Stimulated activated CD8-positive, alpha-beta memory T cell treated with anti-CD3 and anti-CD28 coated beads, Interleukin-12 subunit alpha, Interleukin-12 subunit beta, amount 100 ng/mL, for 24 hours (primary cell): ENCODE data around the gene SDC4.

ENCODE experiments used
- DNase-seq: peaks from one replicate; pipeline ENCODE4 v3.0.0-alpha.2; 2020; ENCODE audit errors: extremely low read depth

The SDC4 gene

DNA sequence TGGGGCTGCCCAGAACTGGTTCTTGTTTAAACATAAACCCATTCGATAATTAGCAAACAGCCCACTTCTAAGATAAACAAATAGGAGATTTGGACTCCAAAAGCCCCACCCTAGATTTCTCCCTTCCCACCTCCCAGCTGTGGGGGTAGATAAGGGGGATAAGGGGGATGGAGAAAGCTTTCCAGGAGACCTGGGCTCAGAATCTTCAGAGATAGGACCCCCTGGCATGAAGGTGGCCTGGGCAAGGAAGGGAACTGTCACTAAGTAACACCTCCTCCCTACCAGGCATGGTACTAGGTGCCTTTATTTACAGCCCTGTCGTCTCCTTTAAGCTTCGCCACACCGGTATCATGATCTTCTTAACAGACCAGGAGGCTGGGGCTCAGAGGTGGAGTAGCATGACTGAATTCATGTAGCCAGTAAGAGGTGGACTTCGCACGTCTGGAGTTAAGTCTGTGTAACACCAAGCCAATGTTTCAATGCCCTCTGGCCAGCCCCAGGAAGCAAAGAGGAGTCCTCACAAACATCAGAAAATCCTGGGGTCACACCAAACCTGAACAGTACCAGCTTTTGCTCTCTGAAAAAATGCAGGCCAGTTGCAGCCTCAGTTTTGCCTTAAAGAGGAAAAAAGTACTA, 4.6 kb downstream of the SDC4 start:
- DNase-seq: no peak

DNA sequence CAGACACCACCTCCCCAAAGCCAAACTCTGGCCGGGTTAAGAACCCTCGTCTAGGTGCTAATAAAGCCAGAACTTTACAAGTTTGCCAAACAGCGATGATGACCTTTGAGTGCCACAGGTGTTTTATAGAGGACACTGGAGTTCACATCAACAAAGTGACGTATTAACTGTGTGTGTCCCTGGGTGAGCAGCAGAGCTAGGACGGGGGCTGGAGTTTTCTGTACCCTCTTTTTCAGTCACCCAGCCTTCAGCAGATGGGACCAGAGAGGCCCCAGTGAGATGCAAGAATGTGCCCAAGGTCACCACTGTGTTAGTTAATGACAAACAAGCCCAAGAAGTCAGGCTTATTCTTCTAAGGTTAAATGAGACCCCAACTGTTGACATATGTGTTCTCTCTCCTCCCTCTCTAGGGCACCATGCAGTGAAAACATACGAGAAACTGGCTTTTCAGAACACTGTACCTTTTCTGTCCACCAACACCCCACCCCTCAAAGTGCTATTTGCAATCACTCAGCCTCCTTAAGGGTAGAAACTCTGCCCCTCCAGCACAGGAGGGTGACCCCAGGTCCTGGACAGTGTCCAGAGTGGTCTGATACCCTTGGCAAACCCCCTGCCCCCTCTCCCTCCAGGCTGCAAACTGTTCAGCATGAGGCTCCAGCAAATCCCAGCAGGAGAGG, 5.2 kb downstream of the SDC4 start:
- DNase-seq: no peak

DNA sequence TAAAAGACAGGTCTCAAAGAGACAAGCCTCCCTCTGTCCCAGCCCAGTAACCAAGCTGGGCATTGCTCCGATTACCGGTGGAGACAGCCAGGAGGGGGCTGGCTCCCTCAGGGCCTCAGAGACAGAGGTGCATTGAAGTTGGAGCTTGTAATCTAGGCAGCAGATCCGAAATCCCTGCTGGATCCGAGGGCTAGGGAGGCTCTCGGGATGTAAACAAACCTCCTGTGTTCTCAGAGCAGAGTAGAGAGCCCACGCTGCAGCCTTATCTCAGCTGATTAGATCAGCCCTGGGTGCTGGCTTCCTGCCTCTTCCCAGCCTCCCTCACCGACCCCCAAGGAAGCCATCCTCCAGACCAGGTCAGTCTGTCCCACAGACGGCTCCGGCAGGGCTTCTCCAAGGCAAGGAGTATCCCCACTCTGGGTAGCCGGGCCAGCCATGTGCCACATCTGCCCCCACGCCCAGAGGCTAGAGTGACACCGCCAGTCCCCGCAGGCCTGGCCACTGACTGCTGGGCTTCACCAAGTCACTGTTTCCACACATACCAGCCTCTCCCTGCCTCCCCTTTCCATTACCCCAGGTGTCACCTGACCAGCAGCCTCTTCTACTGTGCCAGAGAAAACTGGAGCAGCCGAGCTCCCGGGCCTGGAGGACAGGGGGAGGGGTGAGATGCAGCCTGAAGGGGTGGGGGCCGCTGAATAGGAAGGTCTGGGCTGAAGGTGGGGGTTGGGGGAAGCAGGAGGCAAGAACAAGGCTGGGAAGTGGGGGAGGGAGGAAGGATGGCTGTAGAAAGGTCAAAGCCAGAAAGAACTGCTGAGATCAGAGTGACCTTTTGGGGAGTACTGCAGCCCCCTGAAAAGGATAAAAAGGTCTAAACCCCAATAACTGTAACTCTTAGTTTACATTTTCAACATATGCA, 6.0 kb downstream of the SDC4 start:
- DNase-seq: no peak

DNA sequence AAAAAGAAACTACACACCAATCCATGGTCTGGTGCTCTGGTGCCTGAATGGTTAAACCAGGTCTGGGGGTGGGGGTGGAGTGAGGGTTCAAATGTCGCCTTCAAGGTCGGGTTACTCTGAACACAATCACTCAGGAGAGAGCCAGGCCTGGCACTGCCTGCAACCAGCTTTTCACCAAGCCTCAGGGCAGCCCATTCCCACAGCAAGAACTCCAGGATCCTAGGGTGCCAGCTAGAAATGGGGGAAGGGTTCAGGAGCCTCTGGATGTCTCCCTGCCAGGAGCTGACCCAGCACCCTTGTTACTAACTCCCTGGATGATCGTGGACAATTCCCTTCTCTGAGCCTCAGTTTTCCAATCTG, 6.7 kb downstream of the SDC4 start:
- DNase-seq: no peak

DNA sequence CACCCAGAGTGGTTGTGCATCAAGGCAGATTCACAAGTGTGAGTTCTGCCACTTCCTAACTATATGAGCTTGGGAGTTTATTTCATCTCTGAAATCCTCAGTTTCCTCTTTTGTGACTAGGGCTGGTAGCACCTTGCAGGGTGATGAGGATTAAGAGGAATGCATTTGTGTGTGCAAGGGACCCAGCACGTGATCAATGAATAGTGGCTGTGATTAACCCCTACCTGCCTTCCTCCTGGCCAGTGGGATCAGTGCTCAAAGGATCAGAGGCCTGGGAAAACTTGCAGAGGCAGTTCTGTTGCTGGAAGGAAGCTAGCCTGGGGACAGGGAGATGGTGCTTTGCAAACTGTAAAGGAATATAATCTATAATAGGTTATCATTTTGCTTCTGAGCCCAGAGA, 7.3 kb downstream of the SDC4 start:
- DNase-seq: no peak

DNA sequence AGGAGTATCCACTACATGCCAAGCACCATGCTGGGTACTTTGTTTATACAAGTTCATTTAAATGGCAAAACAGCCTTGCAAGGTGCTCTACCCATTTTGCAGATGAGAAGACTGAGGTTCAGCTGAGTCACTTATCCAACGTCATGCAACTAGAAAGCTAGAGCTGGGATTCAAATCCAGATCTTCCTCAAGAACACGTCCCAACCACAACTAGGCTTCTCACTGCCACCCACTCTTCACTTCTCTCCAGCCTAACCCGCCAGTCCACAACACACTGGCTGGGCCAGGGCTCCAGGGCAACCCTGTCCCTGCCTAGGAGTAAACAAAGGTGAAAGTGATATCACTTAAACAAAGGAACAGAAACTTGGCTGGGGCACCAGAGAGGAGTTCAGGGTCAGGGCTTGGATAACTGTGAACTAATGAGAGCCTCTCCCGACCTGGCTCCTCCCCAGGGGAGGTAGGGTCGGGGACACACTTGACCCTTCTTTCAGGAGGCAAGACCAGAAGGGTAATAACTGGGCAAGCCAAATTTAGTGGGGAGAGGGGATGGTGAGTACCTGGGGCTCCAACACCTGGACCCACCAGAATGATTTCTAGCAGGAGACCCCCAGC, 7.9 kb downstream of the SDC4 start:
- DNase-seq: no peak

DNA sequence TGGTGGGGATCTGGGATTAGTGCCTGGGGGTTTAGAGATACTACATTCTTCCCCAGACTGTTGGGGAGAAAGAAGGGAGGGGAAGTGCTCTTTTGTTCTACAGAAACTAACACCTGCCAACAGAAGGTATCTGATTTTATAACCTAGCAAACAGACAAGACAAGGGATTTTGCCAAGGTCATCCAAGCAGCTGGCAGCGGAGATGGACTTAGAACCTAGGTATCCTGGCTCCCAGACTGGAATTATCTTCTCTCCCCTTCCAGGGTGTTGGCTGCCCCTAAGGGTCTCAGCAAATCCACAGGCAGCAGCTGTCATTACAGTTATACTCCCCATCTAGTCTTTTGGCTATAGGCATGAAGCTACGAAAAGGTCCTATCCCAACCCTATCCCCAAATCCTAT, 8.4 kb downstream of the SDC4 start:
- no peak for DNase-seq

DNA sequence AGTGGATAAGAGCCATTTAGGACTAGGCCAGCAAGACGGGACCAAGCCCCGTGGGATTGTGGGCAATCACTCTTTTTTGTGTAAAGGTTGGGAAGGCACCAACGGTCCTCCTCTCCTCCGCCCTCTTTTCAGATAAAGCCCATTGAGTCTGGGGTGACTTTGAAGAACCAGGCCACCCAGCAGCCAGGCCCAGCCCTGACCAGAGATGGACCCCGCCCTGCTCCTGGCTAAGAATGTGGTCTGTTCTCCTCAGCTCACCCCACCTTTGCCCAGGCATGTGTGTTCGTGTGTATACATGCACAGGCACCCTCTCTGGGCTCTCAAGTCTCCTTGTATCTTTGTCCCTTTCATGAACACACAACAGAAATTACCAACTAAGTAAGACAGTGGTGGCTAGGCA, 9.1 kb downstream of the SDC4 start:
- DNase-seq: no peak

DNA sequence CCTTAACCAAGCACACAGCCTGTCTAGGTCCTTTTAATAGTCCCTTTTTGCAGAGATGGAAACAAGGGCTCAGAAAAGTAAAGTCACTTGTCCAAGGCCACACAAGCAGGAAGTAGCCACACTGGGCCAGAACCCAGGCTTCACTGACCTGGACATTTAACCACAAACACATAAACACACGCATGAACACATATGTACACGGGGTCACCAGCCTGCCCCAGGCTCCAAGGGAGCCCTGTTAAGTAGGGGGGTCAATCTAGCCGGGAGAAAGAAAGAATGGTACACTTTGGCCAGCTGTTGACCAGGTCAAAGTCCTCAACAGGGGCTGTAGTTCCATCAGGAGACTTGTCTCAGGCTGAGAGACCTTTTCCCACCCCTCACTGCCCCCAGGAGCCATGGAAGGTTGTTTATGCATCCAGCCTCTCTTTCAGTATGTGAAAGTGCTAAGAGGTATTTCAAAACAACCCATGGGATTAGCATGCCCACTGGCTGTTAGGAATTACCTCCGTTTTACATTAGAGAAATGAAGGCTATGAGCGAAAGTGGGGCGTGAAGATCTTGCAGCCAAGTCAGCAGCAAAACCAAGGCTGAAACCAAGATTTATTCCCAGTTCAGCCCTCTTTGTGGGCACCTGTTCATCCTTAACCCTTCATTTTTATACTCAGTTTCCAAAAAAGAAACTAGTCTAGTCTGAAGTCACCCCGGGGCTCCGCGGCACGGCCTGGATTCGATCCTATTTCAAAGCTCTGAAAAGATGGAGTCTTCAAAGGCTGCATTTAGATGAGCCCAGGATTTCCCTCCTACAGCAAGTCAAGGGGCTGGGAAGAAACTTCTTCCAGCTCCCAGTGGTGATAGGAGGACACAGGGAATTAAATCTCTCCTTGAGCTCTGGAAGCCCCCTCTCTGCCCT, 9.8 kb downstream of the SDC4 start:
- no peak for DNase-seq

DNA sequence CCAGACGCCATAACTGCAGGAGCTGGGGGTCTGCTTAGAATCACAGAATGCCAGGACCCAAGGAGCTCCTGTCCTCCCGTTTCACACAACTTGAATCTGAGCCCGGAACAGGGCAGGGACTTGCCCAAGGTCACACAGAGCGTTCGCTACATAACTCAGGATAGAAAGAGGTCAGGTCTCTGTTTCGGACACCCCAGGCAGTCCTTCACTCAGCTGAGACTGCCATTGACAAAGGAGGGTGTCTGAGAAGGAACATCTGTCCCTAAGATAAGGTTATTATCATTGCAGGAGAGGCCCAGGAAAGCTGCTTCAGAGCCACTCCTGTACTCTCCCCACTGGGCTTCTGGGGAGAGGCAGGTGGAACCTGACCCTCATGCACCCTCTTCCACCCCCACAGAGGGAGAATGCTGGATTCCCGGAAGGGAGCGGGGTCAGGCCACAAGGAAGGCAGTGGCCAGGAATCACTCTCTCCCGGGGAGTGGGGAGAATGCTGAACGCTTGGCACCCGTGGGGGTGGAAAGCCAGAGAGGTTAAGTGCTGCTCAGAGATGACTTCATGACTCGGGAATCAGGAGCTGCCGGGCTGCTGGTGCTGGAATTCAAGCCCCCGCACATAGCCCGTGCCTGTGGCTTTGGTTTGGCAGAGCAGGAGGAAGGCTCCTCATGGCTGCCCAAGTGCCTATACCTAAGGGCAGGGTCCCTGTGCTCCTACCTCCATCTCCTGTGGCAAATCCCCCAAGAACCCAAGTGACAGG, 10.7 kb downstream of the SDC4 start:
- no peak for DNase-seq

DNA sequence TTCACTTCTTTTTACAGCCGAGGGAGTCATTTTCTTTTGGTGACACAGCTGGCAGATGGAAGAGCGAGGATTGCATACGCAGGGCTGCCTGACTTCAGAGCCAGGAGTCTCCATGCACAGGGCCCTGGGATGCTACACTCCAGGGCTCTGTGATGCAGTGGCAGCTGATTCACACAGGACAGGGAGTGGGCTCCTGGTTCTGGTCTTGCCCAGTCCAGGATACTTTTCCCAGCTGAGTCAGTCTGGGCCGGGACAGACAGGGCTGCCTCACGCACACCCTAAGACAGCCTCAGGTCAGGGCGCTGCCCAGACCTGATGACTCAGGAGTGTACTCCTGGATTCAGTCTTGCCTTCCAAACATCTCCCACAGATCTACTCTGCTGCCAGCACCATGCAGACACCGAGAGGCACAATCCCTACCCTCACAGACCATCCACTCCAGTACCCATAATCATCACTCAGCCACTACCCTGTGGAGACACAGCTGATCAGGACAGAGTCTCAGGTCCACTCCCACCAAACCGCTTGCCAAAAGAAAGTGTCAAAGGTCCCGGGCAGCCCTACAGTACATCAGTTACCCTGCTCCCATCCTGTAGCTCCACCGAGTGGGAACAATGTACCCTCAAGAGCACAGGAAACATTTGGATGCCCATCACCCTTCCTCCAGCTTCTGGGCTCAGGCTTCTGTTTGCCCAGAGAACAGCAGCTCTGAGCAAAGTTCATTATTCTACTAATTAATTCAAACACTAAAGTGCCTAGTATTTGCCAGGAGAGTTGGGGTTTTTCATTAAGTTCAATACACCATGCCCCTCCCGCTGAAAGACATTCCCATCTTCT, 11.5 kb downstream of the SDC4 start:
- DNase-seq: no peak

DNA sequence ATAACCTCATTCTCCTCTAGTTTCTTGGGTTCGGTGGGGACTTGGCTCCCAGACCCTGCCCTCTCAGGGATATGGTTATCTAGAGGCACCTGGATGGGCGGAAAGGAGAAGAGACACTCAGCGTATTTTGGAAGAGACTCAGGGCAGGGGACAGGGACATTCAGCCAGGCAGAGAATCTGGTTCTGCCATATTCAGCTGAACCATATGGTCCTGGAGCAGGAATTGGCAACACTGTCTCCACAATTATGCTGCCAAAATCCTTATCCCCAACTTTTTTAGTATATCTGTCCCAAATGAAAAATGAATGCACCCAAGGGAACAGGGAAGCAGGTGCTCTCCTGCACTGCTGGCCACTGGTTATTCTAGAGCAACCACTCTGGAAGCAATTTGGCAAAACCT, 17.7 kb downstream of the SDC4 start:
- DNase-seq: no peak

DNA sequence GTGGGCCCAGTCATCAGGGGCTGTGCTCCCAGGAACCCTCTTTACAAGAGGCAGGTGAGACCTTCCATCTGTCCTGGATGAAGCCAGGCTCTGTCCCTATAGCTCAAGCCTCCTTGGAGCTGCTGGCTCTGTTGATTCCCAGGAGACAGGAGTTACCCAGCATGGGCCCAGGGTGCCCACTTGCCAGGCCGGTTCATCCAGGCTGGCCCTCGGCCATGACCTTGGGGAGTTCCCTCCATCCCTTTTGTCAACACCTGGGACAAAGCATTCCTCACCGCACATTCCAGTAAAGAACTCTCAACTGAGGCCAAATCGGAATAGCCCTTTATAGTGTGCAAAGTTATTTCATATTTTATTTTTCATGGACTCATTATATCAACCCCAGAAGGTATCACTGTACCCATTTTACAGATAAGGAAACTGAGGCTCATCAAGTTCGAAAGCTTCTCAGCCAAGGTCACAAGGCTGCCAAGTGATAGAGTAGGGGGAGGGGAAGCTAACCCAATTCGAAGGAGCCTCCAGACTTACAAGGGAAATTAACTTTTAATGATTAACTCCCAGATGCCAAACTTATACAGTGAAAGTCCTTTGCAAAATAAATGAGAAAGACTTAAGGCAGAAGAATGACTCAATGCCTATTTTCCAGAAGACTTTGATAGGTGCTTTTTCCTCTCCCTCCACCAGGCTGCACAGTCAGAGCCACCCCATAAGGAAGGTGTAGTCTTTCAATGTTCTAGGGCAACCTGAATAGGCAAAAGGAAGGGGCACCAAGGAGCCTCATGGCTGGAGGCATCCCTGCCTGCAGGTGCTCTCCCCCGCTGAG, 18.5 kb downstream of the SDC4 start:
- DNase-seq: no peak

DNA sequence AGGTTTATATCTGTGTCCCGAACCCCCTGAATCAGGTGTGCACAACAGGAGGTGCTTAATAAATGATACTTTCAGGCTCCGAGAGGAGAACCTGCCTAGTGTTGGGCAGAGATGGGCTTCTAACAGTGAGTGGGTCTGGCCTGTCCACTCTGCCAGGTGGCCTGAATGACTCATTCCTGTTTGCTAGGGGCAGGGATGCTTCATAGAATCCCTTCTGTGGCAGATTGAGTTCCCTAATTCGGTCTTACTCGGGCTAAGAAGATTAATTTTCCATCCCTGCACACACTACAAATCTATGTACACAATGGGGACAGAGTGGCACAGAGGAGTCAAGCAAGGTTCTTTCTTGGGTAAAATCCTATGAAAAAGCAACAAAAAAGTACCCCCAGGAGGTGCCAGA, 19.8 kb downstream of the SDC4 start:
- DNase-seq: no peak

DNA sequence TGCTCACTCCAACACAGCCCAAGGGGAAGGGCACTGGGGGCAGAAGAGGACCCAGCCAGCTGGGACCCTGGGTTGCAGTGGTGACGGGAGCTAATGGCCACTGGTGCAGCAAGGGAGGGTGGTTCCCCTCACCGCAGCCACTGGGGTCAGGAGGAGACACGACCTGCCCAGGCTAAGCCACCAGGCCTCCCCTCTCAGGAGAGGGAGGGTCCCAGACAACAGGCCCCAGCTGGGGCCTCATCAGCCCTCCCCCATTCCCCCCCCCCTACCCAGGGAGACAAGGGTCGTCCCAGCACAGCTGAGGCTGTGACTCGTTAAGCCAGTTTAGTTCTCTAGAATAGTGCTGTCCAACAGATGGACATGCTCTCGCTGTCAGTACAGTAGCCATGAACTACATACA, 22.9 kb downstream of the SDC4 start:
- no peak for DNase-seq

DNA sequence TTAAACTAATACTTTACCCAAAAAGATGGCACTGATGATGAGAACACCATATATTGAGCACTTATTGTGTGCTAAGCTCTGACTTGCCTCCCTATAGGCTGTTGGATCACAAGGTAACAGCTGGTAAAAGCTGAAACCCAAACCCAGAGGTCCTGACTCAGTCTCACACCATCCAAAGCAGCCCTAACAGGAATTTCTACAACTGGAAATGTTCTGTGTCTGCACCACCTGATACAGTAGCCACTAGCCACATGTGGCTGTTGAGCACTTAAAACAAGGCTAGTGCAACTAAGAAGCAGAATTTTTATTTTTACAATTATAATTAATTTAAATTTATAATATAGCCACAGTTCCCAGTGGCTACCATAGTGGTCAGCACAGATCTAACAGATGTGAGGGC, 24.5 kb downstream of the SDC4 start:
- DNase-seq: no peak

DNA sequence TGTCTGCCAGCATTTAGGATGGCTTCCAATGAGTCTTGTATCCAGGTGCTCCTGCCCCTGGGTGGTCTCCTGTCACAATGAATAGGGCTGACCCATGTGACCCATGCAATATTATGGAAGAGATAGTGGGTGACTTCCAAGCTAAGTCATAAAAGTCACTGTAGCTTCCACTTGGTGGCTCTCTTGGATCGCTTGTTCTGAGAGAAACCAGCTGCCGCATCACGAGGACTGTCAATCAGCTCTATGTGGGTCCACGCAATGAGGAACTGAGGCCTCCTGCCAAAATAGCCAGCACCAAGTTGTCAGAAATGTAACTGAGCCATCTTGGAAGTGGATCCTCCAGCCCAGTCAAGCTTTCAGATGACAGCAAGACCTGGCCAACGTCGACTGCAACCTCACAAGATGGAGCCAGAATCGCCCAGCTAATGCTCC, 25.3 kb downstream of the SDC4 start:
- DNase-seq: no peak

DNA sequence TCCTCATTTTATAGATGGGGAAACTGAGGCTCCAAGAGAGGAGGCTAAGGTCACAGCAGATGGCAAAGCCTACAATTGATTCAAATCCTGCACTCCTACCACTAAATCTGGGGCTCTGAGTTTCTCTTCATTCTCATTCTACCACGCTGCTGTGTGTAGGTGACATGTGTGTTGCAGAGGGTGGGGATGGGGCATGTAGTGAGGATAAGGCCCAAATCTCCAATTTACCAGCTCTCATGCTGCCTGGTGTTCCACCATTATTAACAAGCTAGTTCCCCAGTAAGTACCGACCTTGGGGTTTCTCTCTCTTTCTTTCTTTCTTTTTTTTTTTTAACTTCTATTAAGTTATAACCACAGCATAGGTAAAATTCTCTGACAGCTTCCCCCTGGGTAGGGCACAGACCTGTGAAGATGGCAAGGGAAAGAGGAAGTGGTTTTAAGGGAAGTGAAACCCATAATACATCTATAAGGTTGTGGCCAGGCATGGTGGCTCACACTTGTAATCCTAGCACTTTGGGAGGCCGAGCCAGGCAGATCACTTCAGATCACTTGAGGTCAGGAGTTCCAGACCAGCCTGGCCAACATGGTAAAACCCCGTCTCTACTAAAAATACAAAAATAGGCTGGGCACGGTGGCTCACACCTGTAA, 27.2 kb downstream of the SDC4 start:
- DNase-seq: no peak
